Colonic mucosa (tissue), 4 donors: Measurements from ENCODE around the gene C19orf12. TPM values are rescaled to one million over a fixed set of nuclear protein-coding genes. Genes with fewer than 3 reads are reported as not detected.

ENCODE experiments used
- DNase-seq: peaks from one replicate; pipeline ENCODE4 v3.0.0-alpha.2; 2020
- H3K27ac ChIP-seq: fragments of 200-600 bp; one replicate; pipeline ENCODE4 v1.8.0; 2021
- H3K27me3 ChIP-seq: fragments of 200-600 bp; one replicate; pipeline ENCODE4 v1.8.0; 2021
- H3K36me3 ChIP-seq: fragments of 200-600 bp; one replicate; pipeline ENCODE4 v1.8.0; 2021
- H3K4me1 ChIP-seq: fragments of 200-600 bp; one replicate; pipeline ENCODE4 v1.8.0; 2021; ENCODE audit warnings: mild to moderate bottlenecking
- H3K4me3 ChIP-seq: fragments of 200-600 bp; one replicate; pipeline ENCODE4 v1.8.0; 2021
- H3K9ac ChIP-seq, 2 donors: one replicate each; pipeline ENCODE4 v1.7.0; 2013; ENCODE audit warnings: control low read depth in 2 of 2, low read depth in 2 of 2, low read length in 2 of 2
- H3K9me3 ChIP-seq: fragments of 200-600 bp; one replicate; pipeline ENCODE4 v1.8.0; 2021
- intact Hi-C: fragments of 100-400 bp; cut with DNase I; formaldehyde crosslinking; loops from one replicate; pipeline ENCODE4 v1.14.1; 2022
- total RNA-seq, 2 donors: library from RNA; stranded (reverse); fragmentation: NEBNext Ultra II Directional in 1 of 2; extraction: Animal tissue kit (Norgen Biotek cat#: 25700) in 1 of 2; gene quantifications; one replicate each; pipeline ENCODE4 v1.2.1, GENCODE V29; 2021
- TF ChIP-seq, protein P1 (sequence below): fragments of 200-600 bp; IDR thresholded peaks from one replicate; pipeline ENCODE4 v1.8.0; 2022; ENCODE audit warnings: antibody characterized with exemption, mild to moderate bottlenecking
- donor health status: healthy.
- donor health status: DM: no; HTN: no; CAD: no.
- donor health status: DM: no; HTN: no; CAD: no.

C19orf12 gene
- total RNA-seq, 2 donors from 2014 or later, result 15.2 to 15.3 TPM

DNA sequence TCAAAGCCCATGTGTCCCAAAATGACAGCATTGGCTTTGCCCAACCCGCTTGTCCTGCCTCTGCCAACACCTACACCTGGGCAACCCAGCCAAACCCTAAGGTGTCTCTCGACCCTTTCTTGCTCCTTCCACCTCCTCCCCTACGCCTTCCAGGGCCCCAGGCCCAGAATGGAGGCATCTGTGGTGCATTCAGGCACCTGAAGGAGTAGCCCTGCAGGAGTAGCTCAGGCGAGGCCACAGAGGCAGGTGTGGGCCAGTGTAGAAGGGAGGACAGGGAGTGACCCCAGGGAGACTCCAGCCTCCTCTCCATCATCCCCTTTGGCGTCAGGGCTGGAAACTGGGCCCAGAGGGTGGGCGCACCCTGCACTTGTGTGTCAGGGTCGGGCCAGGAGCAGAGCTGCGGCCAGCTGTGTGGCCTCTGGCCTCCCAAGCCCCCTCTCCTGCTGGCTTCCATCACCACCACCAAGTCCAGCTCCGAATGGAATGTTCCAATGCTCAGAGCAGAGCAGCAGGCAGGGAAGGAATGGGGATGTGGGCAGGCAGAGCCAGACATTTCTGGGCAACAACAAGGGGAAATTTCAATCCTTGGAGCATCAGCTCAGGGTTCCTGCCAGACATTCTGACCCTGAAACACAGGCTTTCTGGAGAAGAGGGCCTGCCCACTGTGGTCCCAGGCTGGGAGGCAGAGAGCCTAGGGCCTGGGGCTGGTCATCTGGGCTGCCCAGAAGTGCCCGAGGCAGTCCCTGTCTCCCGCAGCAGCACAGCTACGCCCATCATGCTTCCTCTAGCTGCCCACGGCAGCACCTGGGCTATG lies 33.4 kb downstream of the C19orf12 start:
- H3K9me3 ChIP-seq, result no peaks in the 10 kb centered on the region
- DNase-seq, result no peak
- TF ChIP-seq, protein P1, sequence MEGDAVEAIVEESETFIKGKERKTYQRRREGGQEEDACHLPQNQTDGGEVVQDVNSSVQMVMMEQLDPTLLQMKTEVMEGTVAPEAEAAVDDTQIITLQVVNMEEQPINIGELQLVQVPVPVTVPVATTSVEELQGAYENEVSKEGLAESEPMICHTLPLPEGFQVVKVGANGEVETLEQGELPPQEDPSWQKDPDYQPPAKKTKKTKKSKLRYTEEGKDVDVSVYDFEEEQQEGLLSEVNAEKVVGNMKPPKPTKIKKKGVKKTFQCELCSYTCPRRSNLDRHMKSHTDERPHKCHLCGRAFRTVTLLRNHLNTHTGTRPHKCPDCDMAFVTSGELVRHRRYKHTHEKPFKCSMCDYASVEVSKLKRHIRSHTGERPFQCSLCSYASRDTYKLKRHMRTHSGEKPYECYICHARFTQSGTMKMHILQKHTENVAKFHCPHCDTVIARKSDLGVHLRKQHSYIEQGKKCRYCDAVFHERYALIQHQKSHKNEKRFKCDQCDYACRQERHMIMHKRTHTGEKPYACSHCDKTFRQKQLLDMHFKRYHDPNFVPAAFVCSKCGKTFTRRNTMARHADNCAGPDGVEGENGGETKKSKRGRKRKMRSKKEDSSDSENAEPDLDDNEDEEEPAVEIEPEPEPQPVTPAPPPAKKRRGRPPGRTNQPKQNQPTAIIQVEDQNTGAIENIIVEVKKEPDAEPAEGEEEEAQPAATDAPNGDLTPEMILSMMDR, result no peak
- no peak overlapping the region for H3K27ac ChIP-seq
- H3K4me3 ChIP-seq, result no peak overlapping the region
- no peak overlapping the region for H3K9ac ChIP-seq
- H3K36me3 ChIP-seq, result no peaks in the 10 kb centered on the region
- no peaks in the 10 kb centered on the region for H3K27me3 ChIP-seq
- intact Hi-C loops, result no loop called here
- H3K4me1 ChIP-seq, result no peaks in the 10 kb centered on the region

DNA sequence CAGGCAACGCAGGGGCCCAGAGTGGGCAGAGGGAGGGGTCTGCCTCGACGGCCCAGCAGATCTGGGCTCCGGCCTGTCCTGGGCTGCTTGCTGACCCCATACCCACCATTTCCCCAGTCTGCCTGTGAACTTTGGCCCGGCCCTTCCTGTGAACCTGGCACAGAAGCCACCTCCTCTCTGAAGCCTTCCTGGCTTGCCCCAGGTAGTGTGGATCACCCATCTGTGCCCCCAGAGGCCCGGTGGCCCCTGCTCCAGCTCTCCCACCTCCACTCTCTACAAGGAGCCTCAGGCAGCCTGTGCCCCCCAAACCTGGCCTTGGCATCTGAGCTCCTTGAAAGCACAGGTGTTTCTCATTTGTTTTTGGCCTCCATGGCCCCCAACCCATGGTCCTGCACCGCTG lies 34.1 kb downstream of the C19orf12 start:
- no peak overlapping the region for H3K27ac ChIP-seq
- intact Hi-C loops, result no loop called here
- no peak overlapping the region for H3K4me3 ChIP-seq
- H3K4me1 ChIP-seq, result no peaks in the 10 kb centered on the region
- TF ChIP-seq, protein P1, result no peak
- no peaks in the 10 kb centered on the region for H3K36me3 ChIP-seq
- H3K9me3 ChIP-seq, result no peaks in the 10 kb centered on the region
- no peak overlapping the region for H3K9ac ChIP-seq
- DNase-seq, result no peak
- H3K27me3 ChIP-seq, result no peaks in the 10 kb centered on the region

DNA sequence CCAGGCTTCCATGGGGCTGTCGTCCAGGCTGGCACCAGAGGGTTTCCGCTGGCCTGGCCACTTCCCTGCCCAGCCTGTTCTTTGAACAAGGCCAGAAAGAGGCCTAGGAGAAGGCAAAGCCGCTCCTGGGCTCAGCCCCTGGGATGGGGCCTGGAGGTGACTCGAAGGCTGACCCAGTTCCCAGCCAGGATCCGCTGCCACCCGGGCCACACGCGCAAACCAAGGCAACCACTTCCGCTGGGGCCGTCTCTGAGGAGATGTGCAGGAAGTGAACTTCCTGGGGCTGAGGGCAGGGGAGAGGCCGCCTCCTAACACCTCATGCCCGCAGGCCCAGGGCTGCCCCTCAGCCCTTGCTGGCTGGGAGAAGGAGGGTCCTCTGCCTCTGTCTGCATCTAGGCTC lies 34.6 kb downstream of the C19orf12 start:
- intact Hi-C loops, result no loop called here
- Histone ChIP-seq H3K27me3 (no peaks in the 10 kb centered on the region), H3K4me3 (no peak overlapping the region), H3K9me3 (no peaks in the 10 kb centered on the region), H3K36me3 (no peaks in the 10 kb centered on the region), H3K4me1 (no peaks in the 10 kb centered on the region), H3K27ac (no peak overlapping the region), H3K9ac (no peak overlapping the region)
- DNase-seq, result peak; percentile 65
- TF ChIP-seq, protein P1, result no peak

DNA sequence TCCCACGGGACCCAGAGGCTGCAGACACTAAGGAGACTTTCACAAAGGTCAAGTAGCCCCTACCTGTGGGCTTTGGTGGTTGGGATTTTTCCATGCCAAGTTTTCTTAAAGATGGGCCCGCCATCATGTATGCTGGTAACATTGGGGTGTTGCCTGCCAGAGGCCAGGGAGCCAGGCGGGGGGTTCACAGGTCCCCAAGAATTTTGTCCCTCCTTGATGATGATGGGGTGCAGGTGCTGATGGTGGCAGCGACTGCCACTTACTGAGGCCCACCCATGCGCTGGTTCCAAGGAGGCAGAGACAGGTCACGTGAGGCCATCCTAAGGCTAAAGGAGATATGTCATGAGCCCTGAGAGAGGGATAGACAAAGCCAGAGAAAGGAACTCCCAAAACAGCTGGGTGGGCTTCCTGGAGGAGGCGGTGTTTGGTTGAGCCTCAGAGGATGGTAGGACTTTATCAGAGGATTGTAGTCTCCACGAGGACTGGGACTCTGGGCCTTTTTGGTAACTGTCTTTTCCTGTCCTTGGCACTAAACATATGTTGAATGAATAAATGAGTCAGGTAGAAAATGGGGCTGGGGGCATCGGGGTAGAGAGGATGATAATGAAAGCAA lies 35.4 kb downstream of the C19orf12 start:
- Histone ChIP-seq H3K36me3 (no peaks in the 10 kb centered on the region), H3K4me3 (no peak overlapping the region), H3K27ac (no peak overlapping the region), H3K27me3 (no peaks in the 10 kb centered on the region), H3K9ac (no peak overlapping the region), H3K4me1 (no peaks in the 10 kb centered on the region), H3K9me3 (no peaks in the 10 kb centered on the region)
- intact Hi-C loops, result no loop called here
- no peak for DNase-seq
- TF ChIP-seq, protein P1, result no peak

DNA sequence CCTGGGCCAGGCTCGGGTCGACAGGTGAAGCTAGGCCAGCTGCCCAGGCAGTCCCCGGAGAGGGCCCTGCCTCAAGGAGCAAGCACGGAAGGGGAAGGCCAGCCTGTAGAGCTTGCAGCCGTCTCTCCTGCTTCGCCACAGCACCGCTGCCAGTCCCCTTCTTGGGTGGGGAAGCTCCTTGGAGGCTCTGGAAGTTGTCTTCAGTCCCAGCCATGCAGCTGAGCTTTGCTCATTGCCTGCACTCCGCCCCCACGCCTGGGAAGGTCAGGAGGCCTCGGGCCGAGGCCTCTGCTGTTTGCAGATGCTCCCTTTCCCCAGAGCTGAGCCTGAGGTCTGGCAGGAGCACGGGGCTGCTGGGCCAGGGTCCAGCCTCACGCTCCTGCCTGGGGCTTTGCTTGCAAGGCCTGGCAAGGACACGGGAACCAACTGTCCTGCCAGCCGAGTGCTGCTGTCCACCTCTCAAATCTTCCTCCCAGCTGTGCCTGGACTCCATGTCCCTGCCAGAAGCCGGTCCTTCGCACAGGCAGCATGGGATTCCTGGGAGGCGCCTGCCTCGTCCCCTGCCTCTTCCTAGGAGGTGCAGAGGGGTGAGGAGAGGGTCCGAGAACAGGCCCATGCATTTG lies 36.5 kb downstream of the C19orf12 start:
- no peaks in the 10 kb centered on the region for H3K27me3 ChIP-seq
- H3K4me3 ChIP-seq, result no peak overlapping the region
- no peak for DNase-seq
- TF ChIP-seq, protein P1, result no peak
- H3K9me3 ChIP-seq, result no peaks in the 10 kb centered on the region
- intact Hi-C loops, result no loop called here
- no peaks in the 10 kb centered on the region for H3K4me1 ChIP-seq
- H3K9ac ChIP-seq, result no peak overlapping the region
- no peak overlapping the region for H3K27ac ChIP-seq
- H3K36me3 ChIP-seq, result no peaks in the 10 kb centered on the region
